Brain microvascular endothelial cell (primary cell): ENCODE results near the gene BTG4.

Experiments used
- DNase-seq: peaks from one replicate; pipeline ENCODE4 v3.0.0-alpha.2; 2020
- H3K27ac ChIP-seq: fragments of 250-450 bp; sonication (Bioruptor Pico); 2 replicates; pipeline ENCODE4 v1.5.1; 2020; ENCODE audit warnings: mild to moderate bottlenecking, moderate library complexity
- H3K27me3 ChIP-seq: fragments of 250-450 bp; sonication (Bioruptor Pico); replicated peaks from 2 replicates; pipeline ENCODE4 v1.5.1; 2020; ENCODE audit warnings: mild to moderate bottlenecking
- H3K36me3 ChIP-seq: fragments of 250-450 bp; sonication (Bioruptor Pico); replicated peaks from 2 replicates; pipeline ENCODE4 v1.5.1; 2020; ENCODE audit warnings: mild to moderate bottlenecking
- H3K4me3 ChIP-seq: 2 replicates; pipeline ENCODE4 v1.5.1; 2011; ENCODE audit warnings: low read depth, mild to moderate bottlenecking, control low read depth, low read length, moderate library complexity
- CTCF ChIP-seq: IDR thresholded peaks from 2 replicates; pipeline ENCODE4 v1.5.1; 2011; ENCODE audit warnings: low read depth, mild to moderate bottlenecking, moderate library complexity, low read length, control low read depth, inconsistent platforms; ENCODE audit errors: missing control alignments
- in situ Hi-C: cut with HindIII; loops from 2 replicates; pipeline ENCODE4 v1.10.0; 2017; ENCODE audit warnings: low sequenced_read_pairs, low pct_ligation_motif_present

Gene BTG4

GRCh38 chr11:111460856-111461255 lies 51.3 kb downstream of the BTG4 start:
- in situ Hi-C loops, result no loop called here
- Histone ChIP-seq H3K27ac (no peak overlapping the region), H3K36me3 (no peaks in the 10 kb centered on the region), H3K27me3 (no peaks in the 10 kb centered on the region), H3K4me3 (no peak overlapping the region)
- no peak for TF ChIP-seq CTCF
- DNase-seq, result no peak

GRCh38 chr11:111460340-111460739 lies 51.8 kb downstream of the BTG4 start:
- TF ChIP-seq CTCF, result no peak
- Histone ChIP-seq H3K27ac (no peak overlapping the region), H3K27me3 (no peaks in the 10 kb centered on the region), H3K36me3 (no peaks in the 10 kb centered on the region), H3K4me3 (no peak overlapping the region)
- in situ Hi-C loops, result no loop called here
- DNase-seq, result no peak

- DNase-seq, result no peak
- Histone ChIP-seq H3K27ac (no peak overlapping the region), H3K27me3 (no peaks in the 10 kb centered on the region), H3K4me3 (no peak overlapping the region), H3K36me3 (no peaks in the 10 kb centered on the region)
- in situ Hi-C loops, result no loop called here
- peak; percentile 31 for TF ChIP-seq CTCF
Observed at GRCh38 chr11:111459506-111460270, 52.5 kb downstream of the BTG4 start.

- Histone ChIP-seq H3K4me3 (no peak overlapping the region), H3K27ac (no peak overlapping the region), H3K36me3 (no peaks in the 10 kb centered on the region), H3K27me3 (no peaks in the 10 kb centered on the region)
- in situ Hi-C loops, result no loop called here
- no peak for DNase-seq
- TF ChIP-seq CTCF, result no peak
Observed at GRCh38 chr11:111457731-111458368, 54.3 kb downstream of the BTG4 start.

GRCh38 chr11:111456859-111457730 lies 55.1 kb downstream of the BTG4 start:
- no peak overlapping the region for H3K4me3 ChIP-seq
- DNase-seq, result no peak
- H3K27ac ChIP-seq, result no peak overlapping the region
- no peaks in the 10 kb centered on the region for H3K36me3 ChIP-seq
- no peak for TF ChIP-seq CTCF
- in situ Hi-C loops, result no loop called here
- H3K27me3 ChIP-seq, result no peaks in the 10 kb centered on the region
